Measurements from ENCODE around the gene NDUFS1. TPM values are rescaled to one million over a fixed set of nuclear protein-coding genes. Genes with fewer than 3 reads are reported as not detected.

NDUFS1 gene
- total and polyA plus RNA-seq, 10 of the 15 experiments (the other 5 are each of a cell fraction or from before 2014, with no cell fraction given): 62.6 to 108 (median 90.4) TPM

- ChIA-PET RAD21 (ENCODE audit: unreplicated experiment) (interaction anchor here (1.6 kb wide), 1 partner anchor 10 kb away, joined by 4 read pairs; no protein-coding TSS in a partner anchor), SMC1A (ENCODE audit: uncharacterized antibody, unreplicated experiment) (interaction anchor here (1.0 to 3.7 kb wide), 5 partner anchors 11 to 65 kb away, joined by 3 to 20 read pairs (median 4); no protein-coding TSS in a partner anchor), CTCF (interaction anchor here (0.7 to 1.2 kb wide), 5 partner anchors 8 to 84 kb away, joined by 3 to 6 read pairs (median 3); no protein-coding TSS in a partner anchor), POLR2A (interaction anchor here (0.6 to 2.9 kb wide), 3 partner anchors 11 to 74 kb away, joined by 4 to 14 read pairs (median 4); partner anchors contain the start of genes EEF1B2 and NDUFS1)
- Histone ChIP-seq H3K4me2 (ENCODE audit: control insufficient read depth, insufficient read depth) (peak within 1 kb of the TSS; percentile 78), H3K9me3 (replicated peaks; ENCODE audit: control insufficient read depth, insufficient read depth, low read length) (no peaks in the 10 kb centered on the region), H3K4me3 (peak within 1 kb of the TSS; percentile 100), H3K27me3 (replicated peaks in 1 of 2; ENCODE audit: control insufficient read depth in 2 of 2, insufficient read depth in 2 of 2, low read length in 1 of 2) (no peaks in the 10 kb centered on the region), H3K9ac (ENCODE audit: control insufficient read depth, insufficient read depth, low read length) (peak within 1 kb of the TSS; percentile 98), H3K27ac (ENCODE audit: control insufficient read depth, insufficient read depth) (peak within 1 kb of the TSS; percentile 97), H3K79me2 (ENCODE audit: control insufficient read depth, insufficient read depth, low read length) (peaks cover 68% of the 10 kb centered on the region), H3K4me1 (ENCODE audit: control insufficient read depth, insufficient read depth, low read length) (peaks cover 13% of the 10 kb centered on the region), H2AFZ (ENCODE audit: control insufficient read depth, low read depth, low read length) (peak within 1 kb of the TSS; percentile 88), H3K36me3 (ENCODE audit: control insufficient read depth in 2 of 2, insufficient read depth in 2 of 2, low read length in 1 of 2) (no peaks in the 10 kb centered on the region), H4K20me1 (ENCODE audit: control insufficient read depth, insufficient read depth) (no peaks in the 10 kb centered on the region)
- BruUV-seq (replicated peaks): TSS peak; percentile 75
- peak; percentile 91 for ATAC-seq
- peak; percentile 93 for FAIRE-seq
- in situ Hi-C loops (cut with MboI): no loop called here
- peak; percentile 60 for DNase-seq (ENCODE audit: low read depth, low spot score)
- WGBS (ENCODE audit: insufficient coverage, insufficient replicate concordance, low lambda C conversion rate, missing lambda C conversion rate): under 1% methylated on average over 39 of the region's 39 CpGs
- intact Hi-C loops (cut with micrococcal nuclease; ENCODE audit: unreplicated experiment): loop anchor here (1.0 kb wide), 1 partner anchor 73 kb away; the partner anchor contains the start of genes EEF1B2 and NDUFS1
- TF ChIP-seq DPF2 (IDR thresholded peaks at IDR 0.05): peak; percentile 54; the same call in 1 of the 2 replicates
- TF ChIP-seq RELA (IDR thresholded peaks at IDR 0.05; ENCODE audit: borderline replicate concordance, partially characterized antibody): no peak
- peak; percentile 10 for TF ChIP-seq BCL3 (IDR thresholded peaks at IDR 0.05; ENCODE audit: borderline replicate concordance, insufficient read depth, low read depth, low read length, poor library complexity, severe bottlenecking)
- no peak; the same call in 1 of the 2 replicates for TF ChIP-seq MTA3 (IDR thresholded peaks at IDR 0.05; ENCODE audit: borderline replicate concordance, low read length)
- TF ChIP-seq TCF12 (IDR thresholded peaks at IDR 0.05; ENCODE audit: low read depth, low read length): no peak
- TF ChIP-seq POU2F2 (IDR thresholded peaks at IDR 0.05; ENCODE audit: borderline replicate concordance, low read depth, low read length): peak; percentile 51; the same call in 2 of the 3 replicates
- no peak for TF ChIP-seq TARDBP (IDR thresholded peaks at IDR 0.05; ENCODE audit: borderline replicate concordance)
- TF ChIP-seq WRNIP1 (IDR thresholded peaks at IDR 0.05; ENCODE audit: borderline replicate concordance, low read depth, low read length): no peak
- no peak for TF ChIP-seq USF1 (IDR thresholded peaks at IDR 0.05; ENCODE audit: borderline replicate concordance, extremely low read length, insufficient read depth, low read depth, low read length)
- TF ChIP-seq FOS (IDR thresholded peaks at IDR 0.05; ENCODE audit: borderline replicate concordance, extremely low read depth, insufficient read length): no peak
- TF ChIP-seq NFYB (IDR thresholded peaks at IDR 0.05; ENCODE audit: insufficient read depth, low read depth, low read length): no peak
- TF ChIP-seq CHD1 (IDR thresholded peaks at IDR 0.05; ENCODE audit: low read depth, low read length): peak; percentile 93
- TF ChIP-seq HCFC1 (IDR thresholded peaks at IDR 0.05; ENCODE audit: low read length): peak; percentile 30; the same call in 1 of the 2 replicates
- no peak for TF ChIP-seq NR2C2 (IDR thresholded peaks at IDR 0.05; ENCODE audit: borderline replicate concordance, control insufficient read depth, insufficient read length, low read depth)
- no peak for TF ChIP-seq CEBPB (IDR thresholded peaks at IDR 0.05; ENCODE audit: borderline replicate concordance in 1 of 2, low read depth in 2 of 2, low read length in 2 of 2)
- TF ChIP-seq PRDM15 (CRISPR knock-in tag; IDR thresholded peaks at IDR 0.05): no peak
Measured at GRCh38 chr2:206085742-206086445, 73.3 kb downstream of the NDUFS1 start, which contains the start of gene INO80D. Gene INO80D, minus strand, starts transcription at chr2:206086174. Its CDS starts 23,158 bp downstream, at chr2:206063016.

Measured in GM12878 (cell line).